ENCODE results near the gene GP2.

GRCh38 chr16:20298452-20298851 lies 28.9 kb downstream of the GP2 start:
- no peak for TF ChIP-seq CTCF (IDR thresholded peaks at IDR 0.05)
- no peak for TF ChIP-seq POLR2A (IDR thresholded peaks at IDR 0.05)
- no peak for TF ChIP-seq EP300 (IDR thresholded peaks at IDR 0.05)
